ENCODE results near the gene POLD3.

GRCh38 chr11:74566146-74566960 is 26.0 kb upstream of the POLD3 start:
- no peak for TF ChIP-seq CTCF (IDR thresholded peaks at IDR 0.05; ENCODE audit: low read depth, low read length)
- no peak for TF ChIP-seq MAX (IDR thresholded peaks at IDR 0.05; ENCODE audit: low read depth, low read length)
- no peak for TF ChIP-seq POLR2A (IDR thresholded peaks at IDR 0.05; ENCODE audit: extremely low read depth, insufficient read length)
- no peak for TF ChIP-seq MYC (IDR thresholded peaks at IDR 0.05; ENCODE audit: low read depth, low read length)

All from NB4 (cell line).